Spleen (tissue), 11 donors: Measurements from ENCODE around the gene COL27A1. TPM values are rescaled to one million over a fixed set of nuclear protein-coding genes. Genes with fewer than 3 reads are reported as not detected.

ENCODE experiments used
- DNase-seq: peaks from one replicate; pipeline ENCODE4 v3.0.0-alpha.2; 2020
- H3K27ac ChIP-seq, 8 donors: fragments of 200-600 bp; sonication (generic) in 7 of 8; 1 replicate in 4 of 8; 2 replicates in 4 of 8; pipeline versions ENCODE4 v1.5.0 to v1.8.0; 2016 to 2021; ENCODE audit warnings: inconsistent platforms in 4 of 8, mild to moderate bottlenecking in 4 of 8, moderate library complexity in 1 of 8
- H3K27me3 ChIP-seq, 7 donors: fragments of 200-600 bp; sonication (generic) in 6 of 7; replicated peaks in 1 of 7; 1 replicate in 4 of 7; 2 replicates in 3 of 7; pipeline versions ENCODE4 v1.5.0 to v1.8.0; 2016 to 2021; ENCODE audit warnings: inconsistent platforms in 3 of 7, mild to moderate bottlenecking in 1 of 7
- H3K36me3 ChIP-seq, 6 donors: fragments of 200-600 bp; sonication (generic) in 5 of 6; 1 replicate in 4 of 6; 2 replicates in 2 of 6; pipeline versions ENCODE4 v1.5.0 to v1.8.0; 2016 to 2021; ENCODE audit warnings: inconsistent platforms in 2 of 6
- H3K4me1 ChIP-seq, 6 donors: fragments of 200-600 bp; sonication (generic) in 5 of 6; 1 replicate in 3 of 6; 2 replicates in 3 of 6; pipeline versions ENCODE4 v1.5.0 to v1.8.0; 2016 to 2021; ENCODE audit warnings: inconsistent platforms in 3 of 6
- H3K4me3 ChIP-seq, 8 donors: fragments of 200-600 bp; sonication (generic) in 7 of 8; 1 replicate in 4 of 8; 2 replicates in 4 of 8; pipeline versions ENCODE4 v1.5.0 to v1.8.0; 2016 to 2021; ENCODE audit warnings: inconsistent platforms in 4 of 8, mild to moderate bottlenecking in 4 of 8, moderate library complexity in 2 of 8
- H3K9me3 ChIP-seq, 8 donors: fragments of 200-600 bp; sonication (generic) in 7 of 8; 1 replicate in 4 of 8; 2 replicates in 4 of 8; pipeline versions ENCODE4 v1.5.0 to v1.8.0; 2016 to 2021; ENCODE audit warnings: inconsistent platforms in 4 of 8
- CTCF ChIP-seq, 11 experiments: fragments of 200-600 bp in 7 of 11; fragments of 450-650 bp in 4 of 11; sonication (generic) in 4 of 11; IDR thresholded peaks in 8 of 11; conservative IDR thresholded peaks in 3 of 11; 1 replicate in 7 of 11; 2 replicates in 4 of 11; pipeline versions ENCODE4 v1.4.0 to v1.8.0; 2016 to 2021; ENCODE audit warnings: antibody characterized with exemption in 11 of 11, inconsistent platforms in 4 of 11, mild to moderate bottlenecking in 1 of 11
- POLR2A ChIP-seq, 3 donors: fragments of 450-650 bp; IDR thresholded peaks; one replicate each; pipeline ENCODE4 v1.5.1; 2017; ENCODE audit warnings: antibody characterized with exemption in 3 of 3, mild to moderate bottlenecking in 1 of 3
- POLR2AphosphoS5 ChIP-seq, 3 donors: sonication (generic); formaldehyde crosslinking; IDR thresholded peaks; one replicate each; pipeline ENCODE4 v1.5.1; 2017; ENCODE audit warnings: antibody characterized with exemption in 3 of 3
- WGBS, 5 donors: extraction: QIAGEN DNeasy Blood & Tissue Kit in 3 of 5; methylation state at CpG; one replicate each; pipeline versions ENCODE4 v1.1.5 to v1.1.7; 2013 to 2018; 5-methylcytosine and 5-hydroxymethylcytosine counted together
- intact Hi-C: fragments of 100-400 bp; cut with DNase I; formaldehyde crosslinking; loops from one replicate; pipeline ENCODE4 v1.15.0; 2023; ENCODE audit warnings: low total_unique reads
- polyA plus RNA-seq, 3 donors: library from polyadenylated mRNA; stranded (reverse); fragments of 200-250 nt; gene quantifications; one replicate each; pipeline ENCODE4 v1.2.1, GENCODE V29; 2013
- total RNA-seq, 7 donors: library from RNA; depleted of rRNA in 3 of 7; stranded (reverse); fragments of >200 nt in 3 of 7; fragmentation: NEBNext Ultra II Directional in 4 of 7; extraction: Animal tissue kit (Norgen Biotek cat#: 25700) in 4 of 7; gene quantifications; one replicate each; pipeline versions ENCODE4 v1.1.0 to v1.2.1, GENCODE V29; 2016 to 2021
- donor health status: healthy with polysubstance abuse.
- donor health status: DM: no; HTN: no; CAD: no; lungs with moderate emphysema.
- donor health status: DM: no; HTN: no; CAD: no.
- donor health status: Bipolar disorder and iron deficiency.
- donor health status: healthy.
- donor health status: DM: no; HTN: no; CAD: no.
- donor health status: DM: yes; HTN: yes; CAD: no.

Gene COL27A1
- total and polyA plus RNA-seq, 10 donors: 2.1 to 23.4 (median 6.1) TPM

DNA sequence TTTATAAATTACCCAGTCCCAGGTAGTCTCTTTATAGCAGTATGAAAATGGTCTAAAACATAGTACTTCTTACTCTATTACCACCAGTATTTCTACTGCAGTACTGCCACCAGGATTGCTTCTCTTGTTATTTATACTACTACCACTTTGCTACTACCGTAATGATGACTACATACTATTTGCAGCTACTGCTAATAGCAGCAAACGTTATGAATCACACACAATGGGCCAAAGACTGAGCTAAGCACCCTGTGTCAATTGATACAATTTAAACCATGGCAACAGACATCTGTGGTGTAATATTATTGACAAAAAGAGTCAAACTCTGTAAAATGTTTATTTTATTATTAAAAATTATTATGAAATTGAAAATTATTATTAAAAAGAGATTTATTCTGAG is 41.0 kb upstream of the COL27A1 start:
- DNase-seq: no peak
- Histone ChIP-seq H3K9me3 (no peaks in the 10 kb centered on the region), H3K27me3 (peaks cover 0 to 57% (median 0%) of the 10 kb centered on the region in 7 donors), H3K36me3 (no peaks in the 10 kb centered on the region), H3K27ac (no peak overlapping the region), H3K4me3 (no peak overlapping the region), H3K4me1 (no peaks in the 10 kb centered on the region)
- no peak for TF ChIP-seq POLR2AphosphoS5 (IDR thresholded peaks at IDR 0.05)
- no peak for TF ChIP-seq POLR2A (IDR thresholded peaks at IDR 0.05)
- no peak for TF ChIP-seq CTCF (IDR thresholded peaks at IDR 0.05 in 8 of 11, conservative IDR thresholded peaks at IDR 0.05 in 3 of 11)
- intact Hi-C loops: no loop called here
- 57 to 76% (median 65%) methylated on average over 2 of the region's 2 CpGs for WGBS, 5 donors

DNA sequence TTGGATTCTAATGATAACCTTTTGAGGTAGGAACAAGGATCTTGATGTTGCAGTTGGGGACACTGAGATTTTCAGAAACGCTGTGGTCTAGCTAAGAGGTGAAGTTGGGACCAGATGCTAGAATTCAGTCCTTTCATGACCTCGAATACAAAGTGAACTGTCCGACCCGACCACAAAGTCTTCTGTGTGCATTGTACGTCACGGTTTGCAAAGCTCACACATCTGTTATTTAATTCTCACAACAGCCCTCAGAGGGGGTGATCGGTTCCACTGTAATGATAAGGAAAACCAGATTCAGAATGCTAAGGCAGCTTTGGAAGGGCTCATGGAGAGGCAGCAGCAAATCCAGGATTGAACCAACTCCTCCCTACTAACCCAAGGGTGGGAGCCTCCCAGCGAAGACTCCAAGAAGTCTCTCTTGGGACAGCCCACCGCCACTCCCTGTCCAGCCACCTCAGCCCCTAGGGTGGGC is 39.6 kb upstream of the COL27A1 start:
- intact Hi-C loops: no loop called here
- H3K4me3 ChIP-seq: no peak overlapping the region
- WGBS, 5 donors: 77 to 90% (median 87%) methylated on average over 8 to 9 of the region's 9 CpGs
- TF ChIP-seq CTCF (IDR thresholded peaks at IDR 0.05 in 8 of 11, conservative IDR thresholded peaks at IDR 0.05 in 3 of 11) (no peak), POLR2A (IDR thresholded peaks at IDR 0.05) (no peak), POLR2AphosphoS5 (IDR thresholded peaks at IDR 0.05) (no peak)
- peaks cover 0 to 58% (median 0%) of the 10 kb centered on the region in 7 donors for H3K27me3 ChIP-seq
- H3K27ac ChIP-seq: no peak overlapping the region
- H3K36me3 ChIP-seq: no peaks in the 10 kb centered on the region
- no peak for DNase-seq
- H3K9me3 ChIP-seq: no peaks in the 10 kb centered on the region
- H3K4me1 ChIP-seq: no peaks in the 10 kb centered on the region

DNA sequence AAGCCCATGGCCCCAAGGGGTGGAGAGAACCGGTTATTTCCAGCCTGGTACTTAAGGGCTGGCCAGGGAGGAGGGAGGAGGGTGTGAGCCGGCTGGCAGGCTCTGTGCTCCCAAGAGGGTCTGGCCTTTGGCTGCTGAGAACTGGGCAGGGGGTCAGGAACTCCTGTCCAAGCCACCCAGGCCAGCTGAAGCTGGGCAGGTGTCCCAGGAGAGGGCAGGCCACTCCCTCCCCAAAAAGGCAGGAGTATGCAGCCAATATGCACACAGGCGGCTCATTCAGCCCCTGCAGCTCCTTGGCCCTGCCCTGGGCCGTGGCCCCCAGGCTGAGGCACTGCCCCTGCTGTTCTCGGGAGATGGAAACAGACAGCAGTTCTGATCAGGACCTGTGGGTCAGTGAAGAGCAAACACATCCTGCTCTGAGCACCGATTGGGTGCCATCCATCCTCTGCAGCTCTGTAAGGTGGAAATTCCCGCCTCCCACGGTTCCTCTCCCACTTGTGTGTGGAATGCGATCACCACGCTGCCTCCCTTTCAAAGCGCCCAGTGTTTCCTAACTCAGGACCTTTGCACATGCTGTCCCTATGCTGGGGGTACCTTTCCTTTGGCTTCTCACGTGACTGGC is 39.1 kb upstream of the COL27A1 start:
- no peak overlapping the region for H3K27ac ChIP-seq
- no peaks in the 10 kb centered on the region for H3K36me3 ChIP-seq
- DNase-seq: peak; percentile 55
- H3K4me1 ChIP-seq: no peaks in the 10 kb centered on the region
- H3K9me3 ChIP-seq: no peaks in the 10 kb centered on the region
- H3K4me3 ChIP-seq: no peak overlapping the region
- intact Hi-C loops: no loop called here
- no peak for TF ChIP-seq POLR2AphosphoS5 (IDR thresholded peaks at IDR 0.05)
- no peak for TF ChIP-seq CTCF (IDR thresholded peaks at IDR 0.05 in 8 of 11, conservative IDR thresholded peaks at IDR 0.05 in 3 of 11)
- TF ChIP-seq POLR2A (IDR thresholded peaks at IDR 0.05): no peak
- WGBS, 5 donors: 70 to 86% (median 78%) methylated on average over 10 to 12 of the region's 12 CpGs
- H3K27me3 ChIP-seq: peaks cover 0 to 58% (median 0%) of the 10 kb centered on the region in 7 donors

- 87 to 92% (median 87%) methylated on average over 7 of the region's 7 CpGs for whole genome bisulfite sequencing, 5 donors
- Histone ChIP-seq H3K9me3 (no peaks in the 10 kb centered on the region), H3K36me3 (no peaks in the 10 kb centered on the region), H3K4me3 (no peak overlapping the region), H3K4me1 (no peaks in the 10 kb centered on the region), H3K27me3 (peaks cover 0 to 46% (median 0%) of the 10 kb centered on the region in 7 donors), H3K27ac (no peak overlapping the region)
- intact Hi-C loops: no loop called here
- TF ChIP-seq POLR2A (IDR thresholded peaks at IDR 0.05) (no peak), POLR2AphosphoS5 (IDR thresholded peaks at IDR 0.05) (no peak), CTCF (IDR thresholded peaks at IDR 0.05 in 8 of 11, conservative IDR thresholded peaks at IDR 0.05 in 3 of 11) (no peak)
- DNase-seq: peak; percentile 18
These were observed 37.7 kb upstream of the COL27A1 start for GRCh38 chr9:114117614-114117995.
